Hepatocyte (in vitro differentiated cells): ENCODE data around the gene PPP1R27. TPM values are rescaled to one million over a fixed set of nuclear protein-coding genes. Genes with fewer than 3 reads are reported as not detected.

Experiments
- DNase-seq: peaks from one replicate; pipeline ENCODE4 v3.0.0-alpha.2; 2016; ENCODE audit warnings: low spot score
- H2AFZ ChIP-seq: fragments of 200-600 bp; sonication (generic); 2 replicates; pipeline ENCODE4 v1.6.0; 2016; ENCODE audit warnings: antibody characterized with exemption, mild to moderate bottlenecking
- H3K27ac ChIP-seq: fragments of 200-600 bp; sonication (generic); 2 replicates; pipeline ENCODE4 v1.5.1; 2016; ENCODE audit warnings: mild to moderate bottlenecking
- H3K27me3 ChIP-seq: fragments of 200-600 bp; sonication (generic); 2 replicates; pipeline ENCODE4 v1.6.1; 2016
- H3K36me3 ChIP-seq: fragments of 200-600 bp; sonication (generic); replicated peaks from 2 replicates; pipeline ENCODE4 v1.5.1; 2016; ENCODE audit warnings: low read depth; ENCODE audit not compliant: insufficient read depth
- H3K4me1 ChIP-seq: fragments of 200-600 bp; sonication (generic); 2 replicates; pipeline ENCODE4 v1.5.1; 2016; ENCODE audit warnings: mild to moderate bottlenecking, moderate library complexity; ENCODE audit not compliant: insufficient read depth
- H3K4me2 ChIP-seq: fragments of 200-600 bp; sonication (generic); 2 replicates; pipeline ENCODE4 v1.6.0; 2016
- H3K4me3 ChIP-seq: fragments of 200-600 bp; sonication (generic); 2 replicates; pipeline ENCODE4 v1.5.1; 2016; ENCODE audit warnings: mild to moderate bottlenecking
- H3K79me2 ChIP-seq: fragments of 200-600 bp; sonication (generic); 2 replicates; pipeline ENCODE4 v1.6.0; 2017; ENCODE audit warnings: mild to moderate bottlenecking
- H3K9me2 ChIP-seq: fragments of 200-600 bp; sonication (generic); replicated peaks from 2 replicates; pipeline ENCODE4 v1.6.0; 2017; ENCODE audit warnings: mild to moderate bottlenecking; ENCODE audit not compliant: insufficient read depth
- H3K9me3 ChIP-seq: fragments of 200-600 bp; sonication (generic); 2 replicates; pipeline ENCODE4 v1.5.1; 2016; ENCODE audit warnings: low read depth, mild to moderate bottlenecking
- H4K20me1 ChIP-seq: fragments of 200-600 bp; sonication (generic); 2 replicates; pipeline ENCODE4 v1.6.0; 2016; ENCODE audit warnings: mild to moderate bottlenecking; ENCODE audit not compliant: insufficient read depth, poor library complexity, severe bottlenecking
- CTCF ChIP-seq: fragments of 200-600 bp; sonication (generic); IDR thresholded peaks from 2 replicates; pipeline ENCODE4 v1.5.1; 2016; ENCODE audit warnings: antibody characterized with exemption, mild to moderate bottlenecking; ENCODE audit not compliant: poor library complexity
- EZH2 ChIP-seq: fragments of 200-600 bp; sonication (generic); IDR thresholded peaks from 2 replicates; pipeline ENCODE4 v1.6.1; 2016; ENCODE audit warnings: antibody characterized with exemption, mild to moderate bottlenecking, borderline replicate concordance
- EZH2phosphoT487 ChIP-seq: fragments of 200-600 bp; sonication (generic); IDR thresholded peaks from one replicate; pipeline ENCODE4 v1.6.1; 2018; ENCODE audit warnings: antibody characterized with exemption, mild to moderate bottlenecking, low read depth, moderate library complexity; ENCODE audit not compliant: unreplicated experiment, severe bottlenecking
- WGBS: methylation state at CpG from one replicate; pipeline ENCODE4 v1.1.6; 2016; ENCODE audit warnings: low lambda C conversion rate; ENCODE audit errors: missing lambda C conversion rate; 5-methylcytosine and 5-hydroxymethylcytosine counted together
- polyA plus RNA-seq: library from polyadenylated mRNA; unstranded; fragments of >200 nt; fragmentation: Nextera tagmentation; extraction: Ambion mirVana; gene quantifications from 2 replicates; pipeline ENCODE4 v1.2.1, GENCODE V29; 2016
- total RNA-seq: library from RNA; depleted of rRNA; stranded (reverse); fragments of >200 nt; gene quantifications from 2 replicates; pipeline ENCODE4 v1.2.3, GENCODE V29; 2014

The PPP1R27 gene
- total and polyA plus RNA-seq, 2 experiments from 2014 or later = 0.56 TPM; not detected in 1

GRCh38 chr17:81846743-81847689 is 12.2 kb upstream of the PPP1R27 start:
- no peaks in the 10 kb centered on the region for H3K9me3 ChIP-seq
- no peaks in the 10 kb centered on the region for H3K9me2 ChIP-seq
- no peaks in the 10 kb centered on the region for H3K4me1 ChIP-seq
- no peak overlapping the region for H3K27ac ChIP-seq
- no peak overlapping the region for H2AFZ ChIP-seq
- H3K27me3 ChIP-seq = no peaks in the 10 kb centered on the region
- WGBS = 94% methylated on average over 24 of the region's 24 CpGs
- H4K20me1 ChIP-seq = peaks cover 9% of the 10 kb centered on the region
- H3K79me2 ChIP-seq = peaks cover 7% of the 10 kb centered on the region
- no peak overlapping the region for H3K4me2 ChIP-seq
- DNase-seq = no peak
- TF ChIP-seq CTCF (no peak), EZH2phosphoT487 (no peak), EZH2 (no peak)
- H3K36me3 ChIP-seq = no peaks in the 10 kb centered on the region
- no peak overlapping the region for H3K4me3 ChIP-seq

- Histone ChIP-seq H2AFZ (no peak overlapping the region), H3K9me3 (no peaks in the 10 kb centered on the region), H3K27me3 (no peaks in the 10 kb centered on the region), H4K20me1 (no peaks in the 10 kb centered on the region), H3K4me2 (no peak overlapping the region), H3K4me3 (no peak overlapping the region), H3K9me2 (no peaks in the 10 kb centered on the region), H3K4me1 (no peaks in the 10 kb centered on the region), H3K27ac (no peak overlapping the region), H3K79me2 (peaks cover 4% of the 10 kb centered on the region), H3K36me3 (no peaks in the 10 kb centered on the region)
- TF ChIP-seq EZH2phosphoT487 (no peak), EZH2 (no peak), CTCF (no peak)
- no peak for DNase-seq
- WGBS = 97% methylated on average over 31 of the region's 38 CpGs
These were observed 11.3 kb upstream of the PPP1R27 start for GRCh38 chr17:81845881-81846742.

- H3K79me2 ChIP-seq = peaks cover under 1% of the 10 kb centered on the region
- no peak overlapping the region for H3K4me3 ChIP-seq
- H4K20me1 ChIP-seq = no peaks in the 10 kb centered on the region
- WGBS = 97% methylated on average over 13 of the region's 13 CpGs
- no peak overlapping the region for H3K4me2 ChIP-seq
- no peaks in the 10 kb centered on the region for H3K9me2 ChIP-seq
- H2AFZ ChIP-seq = no peak overlapping the region
- DNase-seq = no peak
- no peaks in the 10 kb centered on the region for H3K9me3 ChIP-seq
- H3K27me3 ChIP-seq = no peaks in the 10 kb centered on the region
- H3K36me3 ChIP-seq = no peaks in the 10 kb centered on the region
- no peaks in the 10 kb centered on the region for H3K4me1 ChIP-seq
- TF ChIP-seq EZH2phosphoT487 = no peak
- no peak for TF ChIP-seq CTCF
- no peak for TF ChIP-seq EZH2
- H3K27ac ChIP-seq = no peak overlapping the region
These were observed 10.5 kb upstream of the PPP1R27 start for GRCh38 chr17:81845361-81845760.
